Neural crest cell (in vitro differentiated cells): ENCODE results near the gene TSHZ2. TPM values are rescaled to one million over a fixed set of nuclear protein-coding genes. Genes with fewer than 3 reads are reported as not detected.

Source experiments
- DNase-seq: peaks from one replicate; pipeline ENCODE4 v3.0.0; 2021; ENCODE audit warnings: low read depth, mixed read lengths, low spot score
- H3K27ac Mint-ChIP-seq: one replicate; pipeline ENCODE4 v1.8.0; 2021; ENCODE audit warnings: mild to moderate bottlenecking, mixed read lengths; ENCODE audit not compliant: unreplicated experiment
- H3K27me3 Mint-ChIP-seq: 2 replicates; pipeline ENCODE4 v1.8.0; 2021; ENCODE audit warnings: low read depth, mild to moderate bottlenecking, mixed read lengths
- H3K36me3 Mint-ChIP-seq: 2 replicates; pipeline ENCODE4 v1.8.0; 2021; ENCODE audit warnings: low read depth, mild to moderate bottlenecking, mixed read lengths
- H3K4me1 Mint-ChIP-seq: 2 replicates; pipeline ENCODE4 v1.8.0; 2021; ENCODE audit warnings: mixed read lengths
- H3K4me3 Mint-ChIP-seq: one replicate; pipeline ENCODE4 v1.8.0; 2021; ENCODE audit warnings: mild to moderate bottlenecking, mixed read lengths
- H3K9me3 Mint-ChIP-seq: 2 replicates; pipeline ENCODE4 v1.8.0; 2021; ENCODE audit warnings: mixed read lengths
- total RNA-seq: library from RNA; stranded (reverse); gene quantifications from 2 replicates; pipeline ENCODE4 v1.2.1, GENCODE V29; 2021
- TF ChIP-seq, protein P1 (sequence below): fragments of 200-600 bp; sonication (generic); conservative IDR thresholded peaks from 2 replicates; pipeline ENCODE4 v1.5.0; 2021; ENCODE audit warnings: antibody characterized with exemption, mild to moderate bottlenecking

The TSHZ2 gene
- total RNA-seq, 1 donor from 2014 or later, result 6.4 TPM

GRCh38 chr20:53127027-53127426, 154.9 kb downstream of the TSHZ2 start:
- H3K9me3 Mint-ChIP-seq, result no peaks in the 10 kb centered on the region
- H3K27ac Mint-ChIP-seq, result no peak overlapping the region
- no peak overlapping the region for H3K4me3 Mint-ChIP-seq
- TF ChIP-seq, protein P1, sequence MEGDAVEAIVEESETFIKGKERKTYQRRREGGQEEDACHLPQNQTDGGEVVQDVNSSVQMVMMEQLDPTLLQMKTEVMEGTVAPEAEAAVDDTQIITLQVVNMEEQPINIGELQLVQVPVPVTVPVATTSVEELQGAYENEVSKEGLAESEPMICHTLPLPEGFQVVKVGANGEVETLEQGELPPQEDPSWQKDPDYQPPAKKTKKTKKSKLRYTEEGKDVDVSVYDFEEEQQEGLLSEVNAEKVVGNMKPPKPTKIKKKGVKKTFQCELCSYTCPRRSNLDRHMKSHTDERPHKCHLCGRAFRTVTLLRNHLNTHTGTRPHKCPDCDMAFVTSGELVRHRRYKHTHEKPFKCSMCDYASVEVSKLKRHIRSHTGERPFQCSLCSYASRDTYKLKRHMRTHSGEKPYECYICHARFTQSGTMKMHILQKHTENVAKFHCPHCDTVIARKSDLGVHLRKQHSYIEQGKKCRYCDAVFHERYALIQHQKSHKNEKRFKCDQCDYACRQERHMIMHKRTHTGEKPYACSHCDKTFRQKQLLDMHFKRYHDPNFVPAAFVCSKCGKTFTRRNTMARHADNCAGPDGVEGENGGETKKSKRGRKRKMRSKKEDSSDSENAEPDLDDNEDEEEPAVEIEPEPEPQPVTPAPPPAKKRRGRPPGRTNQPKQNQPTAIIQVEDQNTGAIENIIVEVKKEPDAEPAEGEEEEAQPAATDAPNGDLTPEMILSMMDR, result no peak
- H3K36me3 Mint-ChIP-seq, result no peaks in the 10 kb centered on the region
- no peaks in the 10 kb centered on the region for H3K4me1 Mint-ChIP-seq
- H3K27me3 Mint-ChIP-seq, result no peaks in the 10 kb centered on the region
- no peak for DNase-seq

DNA sequence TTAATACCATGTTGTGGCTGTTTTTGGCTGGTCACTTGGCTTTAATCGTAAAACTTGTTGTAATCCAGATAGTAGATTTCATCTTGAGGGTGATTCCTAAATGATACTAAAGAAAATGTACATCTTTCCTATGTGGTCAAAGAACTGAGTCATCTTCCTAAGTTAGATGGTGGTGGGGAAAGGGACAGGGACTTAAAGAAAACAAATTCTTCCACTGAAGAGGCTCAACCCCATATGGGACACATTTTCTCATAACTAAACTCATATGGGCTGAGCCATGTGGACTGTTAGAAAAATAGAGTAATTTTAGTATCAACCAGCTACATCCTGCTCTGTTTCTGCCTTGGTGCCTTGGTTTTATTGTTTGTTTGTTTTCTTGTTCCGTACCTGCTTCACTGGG, 155.8 kb downstream of the TSHZ2 start:
- Mint-ChIP-seq H3K4me3 (no peak overlapping the region), H3K27me3 (peaks cover 4% of the 10 kb centered on the region), H3K36me3 (no peaks in the 10 kb centered on the region), H3K4me1 (no peaks in the 10 kb centered on the region), H3K9me3 (no peaks in the 10 kb centered on the region), H3K27ac (no peak overlapping the region)
- TF ChIP-seq, protein P1, result no peak
- DNase-seq, result no peak

DNA sequence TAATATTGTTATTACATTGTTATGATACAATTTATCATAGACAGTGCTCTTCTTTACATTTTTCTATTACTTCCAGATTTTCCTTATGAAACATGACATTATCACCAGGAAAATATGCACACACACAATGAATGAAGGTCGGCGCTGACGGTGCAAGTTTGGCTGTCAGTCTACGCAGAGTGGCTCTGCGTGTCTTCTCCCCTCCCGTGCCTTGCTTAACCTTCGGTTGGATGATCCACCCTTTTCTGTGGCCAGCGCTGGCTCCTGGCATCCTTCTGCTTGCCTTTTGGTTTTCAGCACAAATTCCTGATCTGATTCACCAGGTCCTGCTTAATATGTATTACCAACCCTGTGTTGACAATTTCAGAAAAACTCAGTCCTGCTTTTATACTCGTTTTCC, 157.4 kb downstream of the TSHZ2 start:
- Mint-ChIP-seq H3K36me3 (no peaks in the 10 kb centered on the region), H3K4me1 (no peaks in the 10 kb centered on the region), H3K9me3 (no peaks in the 10 kb centered on the region), H3K4me3 (no peak overlapping the region), H3K27ac (no peak overlapping the region), H3K27me3 (peaks cover 4% of the 10 kb centered on the region)
- TF ChIP-seq, protein P1, result no peak
- no peak for DNase-seq

- Mint-ChIP-seq H3K4me3 (no peak overlapping the region), H3K4me1 (no peaks in the 10 kb centered on the region)
Observed at GRCh38 chr20:53130795-53131194, 158.6 kb downstream of the TSHZ2 start.

DNA sequence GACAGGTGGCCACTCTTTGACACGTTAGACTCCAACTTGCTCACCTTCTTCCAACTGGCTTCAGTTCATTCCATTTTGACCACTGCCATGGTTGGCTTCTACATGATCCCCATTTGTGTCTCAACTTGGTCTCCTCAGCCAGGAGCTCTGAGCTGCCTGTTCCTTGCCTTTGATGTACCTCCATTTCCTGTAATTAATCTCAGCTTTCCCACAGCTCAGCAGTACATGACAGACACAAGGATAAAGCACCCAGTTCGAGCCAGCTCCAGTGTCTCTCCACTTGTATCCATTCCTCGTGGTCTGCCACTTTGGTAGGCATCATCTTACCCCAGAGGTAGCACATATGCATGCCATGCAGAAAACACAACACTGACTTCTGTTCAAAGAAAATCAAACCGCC, 161.0 kb downstream of the TSHZ2 start:
- Mint-ChIP-seq H3K4me3 (no peak overlapping the region), H3K4me1 (peaks cover 5% of the 10 kb centered on the region)

More at GRCh38 chr20:53130795-53131194, 158.6 kb downstream of the TSHZ2 start:
- TF ChIP-seq, protein P1, result no peak
- H3K36me3 Mint-ChIP-seq, result no peaks in the 10 kb centered on the region
- H3K27me3 Mint-ChIP-seq, result peaks cover 7% of the 10 kb centered on the region
- H3K27ac Mint-ChIP-seq, result no peak overlapping the region
- no peaks in the 10 kb centered on the region for H3K9me3 Mint-ChIP-seq
- DNase-seq, result no peak

More for the DNA sequence above, 161.0 kb downstream of the TSHZ2 start:
- TF ChIP-seq, protein P1, result no peak
- Mint-ChIP-seq H3K9me3 (no peaks in the 10 kb centered on the region), H3K36me3 (no peaks in the 10 kb centered on the region), H3K27ac (no peak overlapping the region), H3K27me3 (peaks cover 7% of the 10 kb centered on the region)
- DNase-seq, result no peak
